ENCODE results near the gene SUPT3H.
A peak's percentile ranks its signal among the peaks of the same experiment; 100 is the strongest.
"Not testable (repeated sequence)": the region's sequence is repeated elsewhere in the genome, so short reads cannot be mapped to it uniquely, and the experiment has no call there.

Gene SUPT3H

GRCh38 chr6:44935693-44936300 lies 441.9 kb downstream of the SUPT3H start:
- DNase-seq, result no peak

- DNase-seq, result no peak
Measured at GRCh38 chr6:44933108-44933507, 444.6 kb downstream of the SUPT3H start.

GRCh38 chr6:44932651-44933091 lies 445.1 kb downstream of the SUPT3H start:
- DNase-seq, result no peak

- no peak for DNase-seq
Measured at GRCh38 chr6:44931385-44931784, 446.3 kb downstream of the SUPT3H start.

GRCh38 chr6:44926556-44926955 lies 451.2 kb downstream of the SUPT3H start:
- DNase-seq, result no peak

- peak; percentile 2 for DNase-seq
Measured at GRCh38 chr6:44925100-44925739, 452.5 kb downstream of the SUPT3H start.

- DNase-seq, result no peak
Measured at GRCh38 chr6:44923444-44923843, 454.3 kb downstream of the SUPT3H start.

- no peak for DNase-seq
Measured at GRCh38 chr6:44921798-44922197, 455.9 kb downstream of the SUPT3H start.

GRCh38 chr6:44920952-44921491 lies 456.7 kb downstream of the SUPT3H start:
- no peak for DNase-seq

GRCh38 chr6:44918671-44919296 lies 458.9 kb downstream of the SUPT3H start:
- DNase-seq, result no peak

GRCh38 chr6:44917430-44917829 lies 460.3 kb downstream of the SUPT3H start:
- DNase-seq, result no peak

- DNase-seq, result no peak
Measured at GRCh38 chr6:44915111-44915510, 462.6 kb downstream of the SUPT3H start.

GRCh38 chr6:44914141-44914540 lies 463.6 kb downstream of the SUPT3H start:
- no peak for DNase-seq

GRCh38 chr6:44906761-44907160 lies 471.0 kb downstream of the SUPT3H start:
- DNase-seq, result no peak

GRCh38 chr6:44900358-44900757 lies 477.4 kb downstream of the SUPT3H start:
- not testable (repeated sequence) for DNase-seq

- DNase-seq, result no peak
Measured at GRCh38 chr6:44898296-44898930, 479.3 kb downstream of the SUPT3H start.

GRCh38 chr6:44897316-44897715 lies 480.4 kb downstream of the SUPT3H start:
- DNase-seq, result no peak

- no peak for DNase-seq
Measured at GRCh38 chr6:44896701-44897100, 481.0 kb downstream of the SUPT3H start.

GRCh38 chr6:44892579-44892978 lies 485.2 kb downstream of the SUPT3H start:
- DNase-seq, result no peak

GRCh38 chr6:44879071-44879470 lies 498.7 kb downstream of the SUPT3H start:
- not testable (repeated sequence) for DNase-seq

- not testable (repeated sequence) for DNase-seq
Measured at GRCh38 chr6:44876638-44877037, 501.1 kb downstream of the SUPT3H start.

- DNase-seq, result no peak
Measured at GRCh38 chr6:44869321-44869897, 508.3 kb downstream of the SUPT3H start.

- DNase-seq, result no peak
Measured at GRCh38 chr6:44868910-44869309, 508.8 kb downstream of the SUPT3H start.

Measured in NCI-H146 (cell line).